GM23248 (cell line): ENCODE measurements around the gene SYTL2.

Source experiments
- EZH2 ChIP-seq: fragments of 200-600 bp; sonication (generic); IDR thresholded peaks from 2 replicates; pipeline ENCODE4 v1.6.1; 2018; ENCODE audit warnings: antibody characterized with exemption, mild to moderate bottlenecking; ENCODE audit not compliant: insufficient read depth, poor library complexity, severe bottlenecking
- EZH2phosphoT487 ChIP-seq: fragments of 200-600 bp; sonication (generic); IDR thresholded peaks from 2 replicates; pipeline ENCODE4 v1.6.1; 2018; ENCODE audit warnings: antibody characterized with exemption, moderate library complexity, mild to moderate bottlenecking, low read depth; ENCODE audit not compliant: insufficient read depth

DNA sequence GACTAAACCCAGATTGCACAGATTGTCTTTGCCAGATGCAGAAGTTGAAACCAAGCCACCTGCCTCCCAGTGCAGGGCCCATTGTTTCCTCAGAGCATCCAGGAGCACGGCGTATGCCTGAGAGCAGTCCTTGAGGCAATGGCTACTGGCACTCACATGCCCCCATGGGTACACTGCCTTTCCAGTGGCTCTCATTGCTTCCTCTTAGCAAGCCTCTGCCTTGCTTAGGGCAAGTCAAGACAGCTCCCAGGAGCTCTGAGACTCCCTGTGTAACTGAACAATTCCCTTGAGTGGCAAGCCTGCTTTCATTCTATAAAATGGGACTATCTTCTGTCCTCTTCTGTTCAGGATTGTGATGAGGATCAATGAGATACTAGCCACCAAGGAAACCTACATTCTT is 4.1 kb downstream of the SYTL2 start:
- TF ChIP-seq EZH2 (no peak), EZH2phosphoT487 (no peak)
